Measurements from ENCODE around the gene LTBP1.

Gene LTBP1

GRCh38 chr2:33184041-33184440 lies 237.3 kb downstream of the LTBP1 start:
- Histone ChIP-seq H3K4me3 (IDR thresholded peaks at IDR 0.05; ENCODE audit: insufficient read depth, low read depth, low read length) (no peak overlapping the region), H3K79me2 (ENCODE audit: insufficient read depth, low read depth) (no peaks in the 10 kb centered on the region), H2AFZ (ENCODE audit: low read depth) (no peak overlapping the region), H3K4me1 (ENCODE audit: low read depth, poor library complexity, severe bottlenecking) (peaks cover 29% of the 10 kb centered on the region), H3K27ac (no peak overlapping the region), H4K20me1 (ENCODE audit: insufficient read depth) (no peaks in the 10 kb centered on the region), H3K27me3 (ENCODE audit: insufficient read depth, low read depth) (no peaks in the 10 kb centered on the region), H3K36me3 (ENCODE audit: insufficient read depth) (no peaks in the 10 kb centered on the region), H3K9ac (no peak overlapping the region), H3K4me2 (no peak overlapping the region)
- TF ChIP-seq, protein P1, sequence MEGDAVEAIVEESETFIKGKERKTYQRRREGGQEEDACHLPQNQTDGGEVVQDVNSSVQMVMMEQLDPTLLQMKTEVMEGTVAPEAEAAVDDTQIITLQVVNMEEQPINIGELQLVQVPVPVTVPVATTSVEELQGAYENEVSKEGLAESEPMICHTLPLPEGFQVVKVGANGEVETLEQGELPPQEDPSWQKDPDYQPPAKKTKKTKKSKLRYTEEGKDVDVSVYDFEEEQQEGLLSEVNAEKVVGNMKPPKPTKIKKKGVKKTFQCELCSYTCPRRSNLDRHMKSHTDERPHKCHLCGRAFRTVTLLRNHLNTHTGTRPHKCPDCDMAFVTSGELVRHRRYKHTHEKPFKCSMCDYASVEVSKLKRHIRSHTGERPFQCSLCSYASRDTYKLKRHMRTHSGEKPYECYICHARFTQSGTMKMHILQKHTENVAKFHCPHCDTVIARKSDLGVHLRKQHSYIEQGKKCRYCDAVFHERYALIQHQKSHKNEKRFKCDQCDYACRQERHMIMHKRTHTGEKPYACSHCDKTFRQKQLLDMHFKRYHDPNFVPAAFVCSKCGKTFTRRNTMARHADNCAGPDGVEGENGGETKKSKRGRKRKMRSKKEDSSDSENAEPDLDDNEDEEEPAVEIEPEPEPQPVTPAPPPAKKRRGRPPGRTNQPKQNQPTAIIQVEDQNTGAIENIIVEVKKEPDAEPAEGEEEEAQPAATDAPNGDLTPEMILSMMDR (conservative IDR thresholded peaks at IDR 0.05; ENCODE audit: low read depth, low read length): no peak

GRCh38 chr2:33186937-33187336 lies 240.2 kb downstream of the LTBP1 start:
- H3K79me2 ChIP-seq (ENCODE audit: insufficient read depth, low read depth): no peaks in the 10 kb centered on the region
- H3K27ac ChIP-seq: no peak overlapping the region
- TF ChIP-seq, protein P1 (conservative IDR thresholded peaks at IDR 0.05; ENCODE audit: low read depth, low read length): no peak
- H3K4me3 ChIP-seq (IDR thresholded peaks at IDR 0.05; ENCODE audit: insufficient read depth, low read depth, low read length): no peak overlapping the region
- H2AFZ ChIP-seq (ENCODE audit: low read depth): no peak overlapping the region
- peaks cover 22% of the 10 kb centered on the region for H3K4me1 ChIP-seq (ENCODE audit: low read depth, poor library complexity, severe bottlenecking)
- H3K36me3 ChIP-seq (ENCODE audit: insufficient read depth): no peaks in the 10 kb centered on the region
- no peak overlapping the region for H3K9ac ChIP-seq
- no peaks in the 10 kb centered on the region for H3K27me3 ChIP-seq (ENCODE audit: insufficient read depth, low read depth)
- H3K4me2 ChIP-seq: peak overlapping the region; percentile 4; the same call in 1 of the 2 replicates
- H4K20me1 ChIP-seq (ENCODE audit: insufficient read depth): no peaks in the 10 kb centered on the region

- Histone ChIP-seq H3K9ac (no peak overlapping the region), H3K27me3 (ENCODE audit: insufficient read depth, low read depth) (no peaks in the 10 kb centered on the region), H3K4me1 (ENCODE audit: low read depth, poor library complexity, severe bottlenecking) (peaks cover 12% of the 10 kb centered on the region), H3K36me3 (ENCODE audit: insufficient read depth) (no peaks in the 10 kb centered on the region), H4K20me1 (ENCODE audit: insufficient read depth) (no peaks in the 10 kb centered on the region), H3K27ac (no peak overlapping the region), H3K4me3 (IDR thresholded peaks at IDR 0.05; ENCODE audit: insufficient read depth, low read depth, low read length) (no peak overlapping the region), H3K79me2 (ENCODE audit: insufficient read depth, low read depth) (no peaks in the 10 kb centered on the region), H3K4me2 (no peak overlapping the region), H2AFZ (ENCODE audit: low read depth) (no peak overlapping the region)
- TF ChIP-seq, protein P1 (conservative IDR thresholded peaks at IDR 0.05; ENCODE audit: low read depth, low read length): no peak
Measured at GRCh38 chr2:33188799-33189198, 242.0 kb downstream of the LTBP1 start.

DNA sequence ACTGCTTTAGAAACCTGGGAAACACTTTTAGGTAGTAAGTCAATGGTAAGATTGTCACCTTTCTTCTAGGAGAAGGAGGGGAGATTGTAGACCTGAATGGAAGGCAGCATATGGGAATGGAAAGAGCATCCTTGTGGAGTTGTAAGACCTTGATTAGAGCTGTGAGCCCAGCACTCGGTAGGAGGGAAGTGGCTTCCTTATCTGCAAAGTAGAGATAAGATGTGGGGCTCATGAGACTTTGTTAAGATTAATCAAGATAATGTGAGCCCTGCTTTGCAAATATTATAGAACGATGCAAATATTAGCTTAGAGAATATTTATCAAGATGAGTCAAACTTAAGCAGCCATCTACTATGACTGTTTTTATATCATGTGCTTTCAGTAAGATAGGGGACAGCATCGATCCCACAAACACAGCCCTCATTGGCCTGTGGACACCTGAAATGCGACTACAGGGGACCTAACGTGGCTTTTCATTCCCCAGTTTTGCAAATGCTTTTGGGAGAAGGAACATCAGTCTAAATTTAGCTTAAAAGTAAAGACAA lies 243.7 kb downstream of the LTBP1 start:
- Histone ChIP-seq H3K79me2 (ENCODE audit: insufficient read depth, low read depth) (no peaks in the 10 kb centered on the region), H3K36me3 (ENCODE audit: insufficient read depth) (no peaks in the 10 kb centered on the region), H3K27me3 (ENCODE audit: insufficient read depth, low read depth) (no peaks in the 10 kb centered on the region), H3K27ac (no peak overlapping the region), H4K20me1 (ENCODE audit: insufficient read depth) (no peaks in the 10 kb centered on the region), H2AFZ (ENCODE audit: low read depth) (no peak overlapping the region), H3K9ac (no peak overlapping the region), H3K4me3 (IDR thresholded peaks at IDR 0.05; ENCODE audit: insufficient read depth, low read depth, low read length) (no peak overlapping the region), H3K4me1 (ENCODE audit: low read depth, poor library complexity, severe bottlenecking) (peaks cover 12% of the 10 kb centered on the region), H3K4me2 (no peak overlapping the region)
- TF ChIP-seq, protein P1 (conservative IDR thresholded peaks at IDR 0.05; ENCODE audit: low read depth, low read length): no peak

Measured in KMS-11 (cell line).